ENCODE measurements around the gene ARMC5.
A peak's percentile ranks its signal among the peaks of the same experiment; 100 is the strongest.

ARMC5 gene

GRCh38 chr16:31458844-31459686 is at the start of gene ARMC5:
Gene ARMC5, plus strand, starts transcription at chr16:31459501. Its CDS starts 24 bp downstream, at chr16:31459525.
- DNase-seq (ENCODE audit: low read depth): peak; percentile 97
- TF ChIP-seq CTCF (IDR thresholded peaks at IDR 0.05; ENCODE audit: low read depth, low read length, missing control alignments): peak; percentile 67
- peak within 1 kb of the TSS; percentile 97 for H3K4me3 ChIP-seq (ENCODE audit: low read depth, low read length)

GRCh38 chr16:31410082-31410481 is 49.2 kb upstream of the ARMC5 start:
- no peak overlapping the region for H3K4me3 ChIP-seq (ENCODE audit: low read depth, low read length)
- no peak for DNase-seq (ENCODE audit: low read depth)
- no peak for TF ChIP-seq CTCF (IDR thresholded peaks at IDR 0.05; ENCODE audit: low read depth, low read length, missing control alignments)

GRCh38 chr16:31411024-31411844 is 48.1 kb upstream of the ARMC5 start:
- no peak overlapping the region for H3K4me3 ChIP-seq (ENCODE audit: low read depth, low read length)
- DNase-seq (ENCODE audit: low read depth): no peak
- TF ChIP-seq CTCF (IDR thresholded peaks at IDR 0.05; ENCODE audit: low read depth, low read length, missing control alignments): no peak

GRCh38 chr16:31412750-31413149 is 46.6 kb upstream of the ARMC5 start:
- DNase-seq (ENCODE audit: low read depth): no peak
- no peak overlapping the region for H3K4me3 ChIP-seq (ENCODE audit: low read depth, low read length)
- no peak for TF ChIP-seq CTCF (IDR thresholded peaks at IDR 0.05; ENCODE audit: low read depth, low read length, missing control alignments)

GRCh38 chr16:31413381-31413780 is 45.9 kb upstream of the ARMC5 start:
- no peak for DNase-seq (ENCODE audit: low read depth)
- no peak overlapping the region for H3K4me3 ChIP-seq (ENCODE audit: low read depth, low read length)
- no peak for TF ChIP-seq CTCF (IDR thresholded peaks at IDR 0.05; ENCODE audit: low read depth, low read length, missing control alignments)

GRCh38 chr16:31413943-31414342 is 45.4 kb upstream of the ARMC5 start:
- H3K4me3 ChIP-seq (ENCODE audit: low read depth, low read length): no peak overlapping the region
- no peak for DNase-seq (ENCODE audit: low read depth)
- no peak for TF ChIP-seq CTCF (IDR thresholded peaks at IDR 0.05; ENCODE audit: low read depth, low read length, missing control alignments)

Measured in GM12864 (cell line).